ENCODE results near the gene TMEM123.

TMEM123 gene

GRCh38 chr11:102346748-102347461, 105.7 kb downstream of the TMEM123 start, which contains the start of gene BIRC2:
Gene BIRC2 (plus strand): TSS chr11:102347214. CDS start chr11:102349855, 2,641 bp downstream.
- DNase-seq: peak; percentile 78

GRCh38 chr11:102346456-102346747, 106.2 kb downstream of the TMEM123 start:
- no peak for DNase-seq

Measured in T1000 (cell line).